Kidney (tissue), 14 donors: Measurements from ENCODE around the gene RGS2. TPM values are rescaled to one million over a fixed set of nuclear protein-coding genes. Genes with fewer than 3 reads are reported as not detected.

Experiments
- DNase-seq, 5 donors: peaks; one replicate each; pipeline ENCODE4 v3.0.0-alpha.2; 2013 to 2020
- FAIRE-seq: peaks from 2 replicates; lab custom pipeline; 2012; peaks lifted over from hg19 to GRCh38; lab: Jason Lieb, UNC
- H3K27ac ChIP-seq, 2 donors: one replicate each; pipeline ENCODE4 v1.7.0; 2013; ENCODE audit warnings: low read depth in 2 of 2, low read length in 2 of 2, inconsistent platforms in 1 of 2
- H3K27me3 ChIP-seq: one replicate; pipeline ENCODE4 v1.7.1; 2013; ENCODE audit warnings: low read length, inconsistent platforms; ENCODE audit not compliant: control insufficient read depth, insufficient read depth
- H3K36me3 ChIP-seq, 3 donors: one replicate each; pipeline versions ENCODE4 v1.7.0 to v1.7.1; 2013; ENCODE audit warnings: low read length in 3 of 3, control low read depth in 1 of 3, inconsistent platforms in 1 of 3; ENCODE audit not compliant: insufficient read depth in 3 of 3, control insufficient read depth in 2 of 3
- H3K4me1 ChIP-seq, 3 donors: one replicate each; pipeline versions ENCODE4 v1.7.0 to v1.7.1; 2013; ENCODE audit warnings: low read length in 3 of 3, inconsistent platforms in 1 of 3, low read depth in 1 of 3; ENCODE audit not compliant: control insufficient read depth in 2 of 3, insufficient read depth in 2 of 3
- H3K4me3 ChIP-seq, 3 donors: one replicate each; pipeline versions ENCODE4 v1.7.0 to v1.8.1; 2013; ENCODE audit warnings: low read length in 3 of 3, control low read depth in 1 of 3, inconsistent platforms in 1 of 3
- H3K9ac ChIP-seq, 3 donors: one replicate each; pipeline versions ENCODE4 v1.7.0 to v1.7.1; 2013; ENCODE audit warnings: low read length in 3 of 3, control low read depth in 1 of 3, inconsistent platforms in 1 of 3
- H3K9me3 ChIP-seq, 3 donors: one replicate each; pipeline versions ENCODE4 v1.7.0 to v1.7.1; 2013; ENCODE audit warnings: low read length in 3 of 3, control low read depth in 1 of 3, inconsistent platforms in 1 of 3; ENCODE audit not compliant: control insufficient read depth in 2 of 3, insufficient read depth in 1 of 3
- CTCF ChIP-seq: IDR thresholded peaks from 3 replicates; pipeline ENCODE4 v1.5.1; 2012; ENCODE audit warnings: mild to moderate bottlenecking, moderate library complexity, borderline replicate concordance; ENCODE audit not compliant: insufficient read depth; ENCODE audit errors: extremely low read depth
- intact Hi-C: fragments of 100-400 bp; cut with DNase I; formaldehyde crosslinking; loops from one replicate; pipeline ENCODE4 v1.11.1; 2022
- polyA plus RNA-seq: library from polyadenylated mRNA; stranded (reverse); fragments of 350-450 nt; fragmentation: Illumina TruSeq; extraction: RNeasy Lipid Tissue Mini Kit (QIAGEN cat#74804); gene quantifications from one replicate; pipeline ENCODE4 v1.2.3, GENCODE V29; 2014; ENCODE audit warnings: low read depth, low replicate concordance; ENCODE audit not compliant: insufficient read depth
- total RNA-seq: library from RNA; stranded (reverse); fragmentation: NEBNext Ultra II Directional; extraction: Animal tissue kit (Norgen Biotek cat#: 25700); gene quantifications from one replicate; pipeline ENCODE4 v1.2.1, GENCODE V29; 2021
- donor health status: control.
- donor health status: control.
- donor health status: control.
- donor health status: control.
- donor health status: control.
- donor health status: DM: yes; HTN: yes; CAD: no.
- donor health status: Normal renal cell carcinoma (clear cell type).

RGS2 gene
- total and polyA plus RNA-seq, 2 donors from 2014 or later, result 51.2 to 85.1 TPM

DNA sequence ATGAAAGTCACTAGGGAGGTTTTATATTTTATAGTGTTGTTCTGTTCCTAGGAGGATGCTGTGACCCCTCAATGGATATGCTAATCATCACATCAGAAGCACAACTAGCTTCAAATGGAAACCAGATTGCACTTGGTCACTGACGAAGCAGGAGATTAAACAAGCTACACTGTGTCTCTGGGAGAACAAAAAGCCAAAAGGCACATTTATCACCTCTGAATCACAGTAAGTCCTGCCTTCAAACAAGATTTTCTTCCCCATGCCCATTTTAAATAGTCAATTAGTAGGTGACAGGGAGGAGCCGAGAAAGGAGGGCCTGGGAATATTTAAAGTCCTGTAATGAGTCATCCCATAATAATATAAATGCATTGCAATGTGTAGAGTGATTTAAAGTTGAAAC, 38.1 kb downstream of the RGS2 start:
- no peak for FAIRE-seq
- DNase-seq, result no peak
- no peaks in the 10 kb centered on the region for H3K36me3 ChIP-seq
- H3K27ac ChIP-seq, result no peak overlapping the region
- no peak overlapping the region for H3K4me3 ChIP-seq
- no peaks in the 10 kb centered on the region for H3K9me3 ChIP-seq
- H3K4me1 ChIP-seq, result no peaks in the 10 kb centered on the region
- intact Hi-C loops, result no loop called here
- no peak for TF ChIP-seq CTCF
- H3K9ac ChIP-seq, result no peak overlapping the region
- H3K27me3 ChIP-seq, result no peaks in the 10 kb centered on the region

- intact Hi-C loops, result no loop called here
- Histone ChIP-seq H3K27ac (no peak overlapping the region), H3K4me3 (no peak overlapping the region), H3K9ac (no peak overlapping the region), H3K36me3 (no peaks in the 10 kb centered on the region), H3K27me3 (no peaks in the 10 kb centered on the region), H3K9me3 (no peaks in the 10 kb centered on the region), H3K4me1 (no peaks in the 10 kb centered on the region)
- DNase-seq, result no peak
- TF ChIP-seq CTCF, result no peak
- FAIRE-seq, result no peak
These were observed 40.2 kb downstream of the RGS2 start for GRCh38 chr1:192849011-192849410.

DNA sequence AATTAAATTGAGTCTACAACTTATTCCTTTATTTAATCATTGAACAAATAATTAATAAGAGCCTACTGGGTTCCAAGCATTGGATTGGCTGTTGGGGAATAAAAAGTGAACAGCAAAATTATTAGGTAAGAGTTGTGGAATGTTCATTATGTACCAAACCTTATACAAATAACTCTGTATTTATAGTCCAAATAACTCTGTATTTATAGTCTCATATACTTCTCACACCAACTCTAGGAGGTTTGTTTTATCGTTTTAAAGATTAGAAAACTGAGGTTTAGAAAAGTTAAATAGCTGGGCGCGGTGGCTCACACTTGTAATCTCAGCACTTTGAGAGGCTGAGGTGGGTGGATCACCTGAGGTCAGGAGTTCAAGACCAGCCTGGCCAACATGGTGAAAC, 40.6 kb downstream of the RGS2 start:
- Histone ChIP-seq H3K4me1 (no peaks in the 10 kb centered on the region), H3K36me3 (no peaks in the 10 kb centered on the region), H3K9me3 (no peaks in the 10 kb centered on the region), H3K27ac (no peak overlapping the region), H3K9ac (no peak overlapping the region), H3K27me3 (no peaks in the 10 kb centered on the region), H3K4me3 (no peak overlapping the region)
- intact Hi-C loops, result no loop called here
- FAIRE-seq (no peak), DNase-seq (no peak)
- no peak for TF ChIP-seq CTCF
